ENCODE data around the gene BRINP1. TPM values are rescaled to one million over a fixed set of nuclear protein-coding genes. Genes with fewer than 3 reads are reported as not detected.

BRINP1 gene
- total and polyA plus RNA-seq, 2 donors (not counting 1 experiment from before 2014, with no cell fraction given), result not detected

DNA sequence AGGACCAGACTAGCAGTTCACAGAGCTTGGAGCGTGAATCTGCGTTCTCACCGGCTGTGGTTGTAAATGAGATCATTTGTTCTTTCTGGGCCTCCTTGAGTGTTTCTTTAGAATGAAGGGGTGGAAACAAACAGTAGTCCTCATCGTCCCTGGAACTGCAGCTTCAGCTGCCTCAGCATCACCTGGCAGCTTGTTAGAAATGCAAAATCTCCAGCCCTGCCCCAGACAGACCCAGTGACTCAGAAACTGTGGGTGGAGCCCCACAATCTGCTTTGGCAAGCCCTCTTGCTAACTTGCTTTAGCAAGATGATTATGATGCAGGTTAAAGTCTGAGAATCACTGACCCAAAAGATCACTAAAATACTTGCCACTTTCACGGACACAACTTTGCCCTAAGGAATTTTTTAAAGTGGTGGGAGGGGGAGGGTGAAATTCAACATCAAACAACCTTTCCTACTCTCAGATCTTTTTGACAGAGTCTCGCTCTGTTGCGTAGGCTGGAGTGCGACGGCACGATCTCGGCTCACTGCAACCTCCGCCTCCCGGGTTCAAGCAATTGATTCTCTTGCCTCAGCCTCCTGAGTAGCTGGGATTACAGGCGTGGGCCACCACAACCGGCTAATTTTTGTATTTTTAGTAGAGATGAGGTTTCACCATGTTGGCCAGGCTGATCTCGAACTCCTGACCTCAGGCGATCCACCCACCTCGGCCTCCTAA, 86.0 kb downstream of the BRINP1 start:
- Mint-ChIP-seq H3K27me3 (peaks cover 21% of the 10 kb centered on the region), H3K4me1 (no peaks in the 10 kb centered on the region), H3K9me3 (ENCODE audit: insufficient read depth) (no peaks in the 10 kb centered on the region), H3K4me3 (no peak overlapping the region), H3K27ac (no peak overlapping the region)
- 57% methylated on average over 15 of the region's 18 CpGs for WGBS (ENCODE audit: insufficient coverage)
- Histone ChIP-seq H3K4me2 (replicated peaks; ENCODE audit: low read depth, low read length, poor library complexity, severe bottlenecking) (no peak overlapping the region), H3K27ac (ENCODE audit: low read length in 2 of 2) (no peak overlapping the region), H2AFZ (ENCODE audit: insufficient read depth, low read depth, low read length, poor library complexity, severe bottlenecking) (no peak overlapping the region), H3K27me3 (replicated peaks in 1 of 4; ENCODE audit: control extremely low read depth in 1 of 4, control insufficient read depth in 3 of 4, insufficient read depth in 4 of 4, low read length in 3 of 4) (peaks cover 0 to 3% (median 0%) of the 10 kb centered on the region in 4 experiments), H3K4me1 (ENCODE audit: control insufficient read depth in 2 of 2, insufficient read depth in 2 of 2, low read length in 2 of 2) (no peaks in the 10 kb centered on the region), H3K36me3 (replicated peaks in 1 of 2; ENCODE audit: control extremely low read depth in 1 of 2, control insufficient read depth in 1 of 2, extremely low read depth in 1 of 2, insufficient read depth in 2 of 2, low read length in 1 of 2) (no peaks in the 10 kb centered on the region), H4K20me1 (ENCODE audit: control insufficient read depth, insufficient read depth, low read length, poor library complexity, severe bottlenecking) (no peaks in the 10 kb centered on the region), H3K4me3 (ENCODE audit: control extremely low read depth in 1 of 5, extremely low read depth in 1 of 5, insufficient read depth in 1 of 5, low read depth in 2 of 5, low read length in 4 of 5) (no peak overlapping the region), H3K9me3 (ENCODE audit: control extremely low read depth in 1 of 3, control insufficient read depth in 2 of 3, insufficient read depth in 1 of 3, low read length in 2 of 3) (no peaks in the 10 kb centered on the region), H3K79me2 (ENCODE audit: control insufficient read depth, insufficient read depth, low read length) (no peaks in the 10 kb centered on the region), H3K9ac (ENCODE audit: low read length) (no peak overlapping the region)
- TF ChIP-seq, protein P1, sequence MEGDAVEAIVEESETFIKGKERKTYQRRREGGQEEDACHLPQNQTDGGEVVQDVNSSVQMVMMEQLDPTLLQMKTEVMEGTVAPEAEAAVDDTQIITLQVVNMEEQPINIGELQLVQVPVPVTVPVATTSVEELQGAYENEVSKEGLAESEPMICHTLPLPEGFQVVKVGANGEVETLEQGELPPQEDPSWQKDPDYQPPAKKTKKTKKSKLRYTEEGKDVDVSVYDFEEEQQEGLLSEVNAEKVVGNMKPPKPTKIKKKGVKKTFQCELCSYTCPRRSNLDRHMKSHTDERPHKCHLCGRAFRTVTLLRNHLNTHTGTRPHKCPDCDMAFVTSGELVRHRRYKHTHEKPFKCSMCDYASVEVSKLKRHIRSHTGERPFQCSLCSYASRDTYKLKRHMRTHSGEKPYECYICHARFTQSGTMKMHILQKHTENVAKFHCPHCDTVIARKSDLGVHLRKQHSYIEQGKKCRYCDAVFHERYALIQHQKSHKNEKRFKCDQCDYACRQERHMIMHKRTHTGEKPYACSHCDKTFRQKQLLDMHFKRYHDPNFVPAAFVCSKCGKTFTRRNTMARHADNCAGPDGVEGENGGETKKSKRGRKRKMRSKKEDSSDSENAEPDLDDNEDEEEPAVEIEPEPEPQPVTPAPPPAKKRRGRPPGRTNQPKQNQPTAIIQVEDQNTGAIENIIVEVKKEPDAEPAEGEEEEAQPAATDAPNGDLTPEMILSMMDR (IDR thresholded peaks at IDR 0.05), result no peak
- TF ChIP-seq EZH2 (IDR thresholded peaks at IDR 0.05; ENCODE audit: borderline replicate concordance, insufficient read depth, low read depth, low read length, poor library complexity, severe bottlenecking), result no peak
- intact Hi-C loops (cut with micrococcal nuclease), result no loop called here
- ChIA-PET POLR2A (no interaction called here), CTCF (no interaction called here)
- DNase-seq (no peak), ATAC-seq (ENCODE audit: low read depth) (no peak)

DNA sequence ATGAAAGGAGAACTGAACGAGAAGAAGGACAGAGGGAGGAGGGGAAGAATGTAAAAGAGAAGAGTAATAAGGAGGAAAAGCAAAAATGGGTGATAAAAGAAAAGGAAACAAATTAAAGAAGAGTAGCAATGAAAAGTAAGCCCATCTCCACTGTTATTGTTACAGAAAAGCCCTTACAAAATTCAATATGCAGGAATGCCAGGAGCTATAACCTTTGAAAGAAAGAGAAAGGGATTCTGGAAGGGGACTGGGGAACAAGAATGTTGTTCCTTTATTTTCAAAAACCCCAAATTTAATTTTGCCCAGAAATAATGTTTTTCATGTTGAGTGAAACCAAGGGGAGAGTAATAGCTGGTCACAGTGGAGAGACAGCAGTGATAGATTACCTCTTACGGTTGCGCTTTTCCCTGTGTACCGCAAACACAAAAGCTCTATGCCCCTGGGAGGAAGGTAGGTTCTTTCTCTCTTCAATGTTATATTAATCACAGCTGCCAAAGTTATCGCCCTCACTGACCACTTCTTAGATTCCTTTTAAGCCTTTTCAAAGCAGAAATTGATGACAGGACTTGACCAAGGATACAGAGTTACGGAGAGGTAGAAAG, 86.7 kb downstream of the BRINP1 start:
- Histone ChIP-seq H3K27ac (ENCODE audit: low read length in 2 of 2) (no peak overlapping the region), H3K4me1 (ENCODE audit: control insufficient read depth in 2 of 2, insufficient read depth in 2 of 2, low read length in 2 of 2) (no peaks in the 10 kb centered on the region), H3K36me3 (replicated peaks in 1 of 2; ENCODE audit: control extremely low read depth in 1 of 2, control insufficient read depth in 1 of 2, extremely low read depth in 1 of 2, insufficient read depth in 2 of 2, low read length in 1 of 2) (no peaks in the 10 kb centered on the region), H3K79me2 (ENCODE audit: control insufficient read depth, insufficient read depth, low read length) (no peaks in the 10 kb centered on the region), H3K4me2 (replicated peaks; ENCODE audit: low read depth, low read length, poor library complexity, severe bottlenecking) (no peak overlapping the region), H4K20me1 (ENCODE audit: control insufficient read depth, insufficient read depth, low read length, poor library complexity, severe bottlenecking) (no peaks in the 10 kb centered on the region), H3K9me3 (ENCODE audit: control extremely low read depth in 1 of 3, control insufficient read depth in 2 of 3, insufficient read depth in 1 of 3, low read length in 2 of 3) (no peaks in the 10 kb centered on the region), H2AFZ (ENCODE audit: insufficient read depth, low read depth, low read length, poor library complexity, severe bottlenecking) (no peak overlapping the region), H3K4me3 (ENCODE audit: control extremely low read depth in 1 of 5, extremely low read depth in 1 of 5, insufficient read depth in 1 of 5, low read depth in 2 of 5, low read length in 4 of 5) (no peak overlapping the region), H3K27me3 (replicated peaks in 1 of 4; ENCODE audit: control extremely low read depth in 1 of 4, control insufficient read depth in 3 of 4, insufficient read depth in 4 of 4, low read length in 3 of 4) (peaks cover 0 to 3% (median 0%) of the 10 kb centered on the region in 4 experiments), H3K9ac (ENCODE audit: low read length) (no peak overlapping the region)
- intact Hi-C loops (cut with micrococcal nuclease), result no loop called here
- CTCF ChIA-PET, result no interaction called here
- Mint-ChIP-seq H3K4me1 (no peaks in the 10 kb centered on the region), H3K9me3 (ENCODE audit: insufficient read depth) (no peaks in the 10 kb centered on the region), H3K27ac (no peak overlapping the region), H3K27me3 (peaks cover 21% of the 10 kb centered on the region), H3K4me3 (no peak overlapping the region)
- TF ChIP-seq, protein P1 (IDR thresholded peaks at IDR 0.05), result no peak
- TF ChIP-seq EZH2 (IDR thresholded peaks at IDR 0.05; ENCODE audit: borderline replicate concordance, insufficient read depth, low read depth, low read length, poor library complexity, severe bottlenecking), result no peak
- DNase-seq (no peak), ATAC-seq (ENCODE audit: low read depth) (no peak)
- WGBS (ENCODE audit: insufficient coverage), result 50% methylated on average over 2 of the region's 6 CpGs
- POLR2A ChIA-PET, result no interaction called here
